ENCODE data around the gene CNNM2.

The CNNM2 gene

DNA sequence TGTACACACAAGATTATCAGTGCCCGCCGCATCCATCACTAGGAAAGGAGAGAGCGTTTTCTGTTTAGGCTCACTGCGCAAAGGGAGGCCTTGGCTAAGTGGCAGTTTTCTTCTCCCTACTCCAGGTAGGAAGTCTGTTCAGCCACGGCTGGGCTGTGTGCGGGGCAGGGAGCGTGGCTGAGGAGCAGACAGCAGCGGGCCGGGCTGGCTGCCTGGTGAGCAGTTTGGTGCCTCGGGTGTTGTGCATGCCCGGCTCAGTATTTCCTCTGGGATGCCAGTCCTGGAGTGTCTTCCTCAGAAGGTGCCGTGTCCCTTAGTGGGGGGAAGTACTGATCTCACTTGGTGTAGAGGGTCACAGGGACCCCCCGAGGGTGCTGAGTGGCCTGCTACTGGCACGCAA is 160.6 kb downstream of the CNNM2 start:
- no peak overlapping the region for H3K4me3 ChIP-seq (ENCODE audit: low read depth, low read length)
- TF ChIP-seq, protein P1, sequence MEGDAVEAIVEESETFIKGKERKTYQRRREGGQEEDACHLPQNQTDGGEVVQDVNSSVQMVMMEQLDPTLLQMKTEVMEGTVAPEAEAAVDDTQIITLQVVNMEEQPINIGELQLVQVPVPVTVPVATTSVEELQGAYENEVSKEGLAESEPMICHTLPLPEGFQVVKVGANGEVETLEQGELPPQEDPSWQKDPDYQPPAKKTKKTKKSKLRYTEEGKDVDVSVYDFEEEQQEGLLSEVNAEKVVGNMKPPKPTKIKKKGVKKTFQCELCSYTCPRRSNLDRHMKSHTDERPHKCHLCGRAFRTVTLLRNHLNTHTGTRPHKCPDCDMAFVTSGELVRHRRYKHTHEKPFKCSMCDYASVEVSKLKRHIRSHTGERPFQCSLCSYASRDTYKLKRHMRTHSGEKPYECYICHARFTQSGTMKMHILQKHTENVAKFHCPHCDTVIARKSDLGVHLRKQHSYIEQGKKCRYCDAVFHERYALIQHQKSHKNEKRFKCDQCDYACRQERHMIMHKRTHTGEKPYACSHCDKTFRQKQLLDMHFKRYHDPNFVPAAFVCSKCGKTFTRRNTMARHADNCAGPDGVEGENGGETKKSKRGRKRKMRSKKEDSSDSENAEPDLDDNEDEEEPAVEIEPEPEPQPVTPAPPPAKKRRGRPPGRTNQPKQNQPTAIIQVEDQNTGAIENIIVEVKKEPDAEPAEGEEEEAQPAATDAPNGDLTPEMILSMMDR (IDR thresholded peaks at IDR 0.05; ENCODE audit: low read depth, low read length, missing control alignments): no peak
- DNase-seq (ENCODE audit: low read depth): no peak

DNA sequence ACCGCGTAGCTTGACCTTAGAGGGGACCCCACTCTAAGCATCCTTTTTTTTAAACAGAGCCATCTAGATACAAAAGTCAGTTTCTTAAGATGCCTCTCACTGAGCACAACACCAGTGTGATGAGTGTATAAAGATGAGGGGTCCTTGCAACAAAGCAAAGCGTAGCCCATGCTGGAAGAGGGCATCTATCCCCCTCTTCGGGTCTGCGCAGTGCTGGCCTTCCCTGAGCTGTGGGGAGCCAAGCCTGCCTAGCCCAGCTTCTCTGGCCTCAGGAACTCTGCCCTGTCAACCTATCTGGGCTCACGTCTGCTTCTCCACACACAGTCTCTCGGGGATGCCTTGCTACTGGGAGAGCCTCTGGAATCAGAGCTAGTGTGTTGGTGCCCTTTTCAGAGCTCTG is 161.0 kb downstream of the CNNM2 start:
- TF ChIP-seq, protein P1 (IDR thresholded peaks at IDR 0.05; ENCODE audit: low read depth, low read length, missing control alignments): no peak

DNA sequence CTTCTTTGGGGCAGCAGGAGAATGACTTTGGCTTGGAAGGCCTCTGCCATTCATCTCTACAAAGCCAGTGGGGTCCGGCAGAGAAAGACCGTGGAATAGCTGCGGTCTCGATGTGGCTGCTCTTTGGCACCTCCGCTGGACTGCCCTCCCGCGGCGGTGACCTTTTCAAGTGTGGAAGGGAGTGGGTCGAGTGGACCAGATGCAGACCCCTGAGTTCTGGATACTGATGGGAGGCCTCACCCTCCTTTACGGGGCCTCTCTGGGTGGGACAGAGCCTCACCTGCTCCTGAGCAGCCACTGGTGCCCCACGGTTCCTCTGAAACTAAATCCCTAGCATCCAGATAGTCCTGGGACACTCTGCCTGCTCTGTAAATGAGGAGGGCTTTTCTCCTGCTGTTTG is 161.9 kb downstream of the CNNM2 start:
- H3K4me3 ChIP-seq (ENCODE audit: low read depth, low read length): no peak overlapping the region
- DNase-seq (ENCODE audit: low read depth): no peak
- TF ChIP-seq, protein P1 (IDR thresholded peaks at IDR 0.05; ENCODE audit: low read depth, low read length, missing control alignments): no peak

More for the DNA sequence above, 161.0 kb downstream of the CNNM2 start:
- DNase-seq (ENCODE audit: low read depth): no peak
- no peak overlapping the region for H3K4me3 ChIP-seq (ENCODE audit: low read depth, low read length)

DNA sequence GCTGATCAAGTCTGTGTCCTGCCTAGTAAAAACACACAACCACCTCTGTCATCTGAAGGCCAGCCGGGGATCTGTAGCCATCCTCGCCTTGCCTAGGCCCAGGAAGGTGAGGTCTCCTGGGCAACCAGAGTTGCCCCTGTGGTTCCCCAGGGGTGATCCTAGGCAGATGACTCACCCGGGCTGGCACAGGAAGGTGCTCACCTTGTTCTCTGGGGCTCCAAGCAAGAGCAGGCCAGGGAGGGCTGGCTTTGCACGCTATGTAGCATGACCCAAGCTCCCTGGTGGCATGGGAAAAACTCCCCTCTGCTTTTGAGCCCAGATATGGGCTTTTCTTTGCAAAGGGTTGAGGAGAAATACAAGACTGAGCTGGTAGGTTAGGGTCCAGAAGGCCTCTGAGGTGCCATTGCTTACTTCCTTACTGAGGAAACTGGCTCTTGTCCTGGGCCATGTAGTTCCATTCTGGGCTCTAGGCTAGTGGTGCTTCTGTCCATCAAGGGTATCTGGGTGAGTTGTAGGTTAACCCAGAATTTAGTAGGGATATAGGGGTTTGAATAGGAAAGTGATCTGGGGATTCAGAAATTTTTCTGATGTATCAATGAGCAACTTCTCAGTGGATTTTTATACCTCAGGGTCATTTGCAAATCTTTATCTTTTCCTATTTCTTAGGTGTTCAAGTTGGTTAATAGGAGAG is 162.9 kb downstream of the CNNM2 start:
- no peak overlapping the region for H3K4me3 ChIP-seq (ENCODE audit: low read depth, low read length)
- TF ChIP-seq, protein P1 (IDR thresholded peaks at IDR 0.05; ENCODE audit: low read depth, low read length, missing control alignments): no peak
- DNase-seq (ENCODE audit: low read depth): no peak

DNA sequence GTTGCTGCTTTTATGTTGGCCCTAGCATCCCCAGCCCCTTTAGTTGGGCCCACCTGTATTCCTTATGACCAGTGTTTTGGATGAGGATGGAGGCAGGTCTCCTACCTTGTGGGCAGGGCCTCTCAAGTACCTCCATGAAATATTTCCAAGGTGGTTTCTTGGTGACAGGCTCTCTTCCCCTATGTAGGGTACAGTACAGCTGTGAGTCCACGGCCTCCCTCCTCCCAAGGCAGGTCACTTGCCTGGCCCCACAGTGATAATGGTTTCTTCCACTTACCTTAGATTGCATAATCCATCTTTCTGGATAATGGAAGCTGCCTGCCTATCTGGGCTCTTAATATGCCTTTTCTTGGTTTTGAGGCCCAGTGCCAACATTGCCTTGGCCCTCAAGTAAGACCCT is 164.6 kb downstream of the CNNM2 start:
- H3K4me3 ChIP-seq (ENCODE audit: low read depth, low read length): no peak overlapping the region
- TF ChIP-seq, protein P1 (IDR thresholded peaks at IDR 0.05; ENCODE audit: low read depth, low read length, missing control alignments): no peak
- no peak for DNase-seq (ENCODE audit: low read depth)

DNA sequence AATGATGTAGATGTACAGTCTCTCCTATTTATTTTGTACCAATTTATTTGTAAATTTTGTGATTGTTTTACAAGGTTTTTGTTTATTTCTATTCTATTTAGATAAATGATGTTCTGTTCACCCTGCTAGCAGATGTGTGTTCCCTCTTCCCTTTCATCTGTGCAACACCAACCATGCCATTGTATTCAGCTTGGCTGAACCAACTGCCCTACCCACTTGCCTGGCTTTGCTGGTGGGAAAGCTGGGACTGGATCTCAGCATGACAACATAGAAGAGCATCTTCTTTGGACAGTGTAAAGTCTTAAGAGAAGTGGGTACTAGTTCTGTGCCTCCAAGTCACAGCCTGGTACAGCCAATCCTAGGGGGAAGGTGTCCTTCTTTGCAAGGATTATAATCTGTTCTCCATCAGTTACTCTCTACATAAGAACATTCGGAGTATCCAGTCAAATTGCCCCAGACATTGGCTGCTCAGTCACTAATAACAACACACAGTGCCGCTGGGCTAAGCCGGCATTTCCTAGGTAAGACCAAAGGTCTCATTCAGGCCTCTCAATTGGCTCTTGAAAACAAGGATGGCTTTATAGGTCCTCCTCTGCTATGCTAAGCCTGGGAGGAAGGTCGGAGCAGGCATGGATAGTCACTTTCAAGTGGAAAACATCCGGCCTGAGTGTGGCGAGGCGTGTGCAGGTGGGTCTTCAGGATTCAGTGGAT is 165.3 kb downstream of the CNNM2 start:
- H3K4me3 ChIP-seq (ENCODE audit: low read depth, low read length): no peak overlapping the region
- DNase-seq (ENCODE audit: low read depth): no peak
- TF ChIP-seq, protein P1 (IDR thresholded peaks at IDR 0.05; ENCODE audit: low read depth, low read length, missing control alignments): no peak

DNA sequence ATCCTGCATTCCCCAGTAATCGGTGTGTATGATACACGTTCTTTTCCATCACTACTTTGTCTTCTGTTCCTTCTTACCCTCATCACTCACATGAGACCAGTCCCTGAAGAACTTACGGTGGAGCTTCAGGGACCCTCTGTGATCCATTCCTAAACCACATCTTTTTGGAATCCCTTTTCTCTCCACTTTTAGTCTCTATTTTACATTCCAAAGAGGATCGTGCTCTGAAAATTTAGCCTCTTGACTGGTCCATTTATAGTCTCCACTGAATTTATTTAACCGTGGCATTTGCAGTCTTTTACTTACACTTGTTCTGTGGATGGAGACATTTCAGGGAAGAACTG is 165.9 kb downstream of the CNNM2 start:
- DNase-seq (ENCODE audit: low read depth): no peak
- no peak overlapping the region for H3K4me3 ChIP-seq (ENCODE audit: low read depth, low read length)
- TF ChIP-seq, protein P1 (IDR thresholded peaks at IDR 0.05; ENCODE audit: low read depth, low read length, missing control alignments): no peak

Data from GM12864 (cell line).